GM13976 (cell line): Measurements from ENCODE around the gene IFITM10.

Experiments
- DNase-seq: peaks from one replicate; pipeline ENCODE4 v3.0.0; 2012; ENCODE audit warnings: low spot score
- CTCF ChIP-seq: IDR thresholded peaks from 2 replicates; pipeline ENCODE4 v1.5.1; 2012; ENCODE audit warnings: borderline replicate concordance, mild to moderate bottlenecking; ENCODE audit not compliant: insufficient read depth; ENCODE audit errors: extremely low read depth, missing control alignments, control extremely low read depth
- in situ Hi-C: fragments of 300-500 bp; cut with MboI; formaldehyde crosslinking; loops from one replicate; pipeline ENCODE4 v1.12.0; 2022; ENCODE audit warnings: low sequenced_read_pairs, mixed read lengths, inconsistent platforms; ENCODE audit not compliant: unreplicated experiment

The IFITM10 gene

GRCh38 chr11:1750840-1751530 lies 590 bp upstream of the IFITM10 start:
- TF ChIP-seq CTCF = no peak
- peak; percentile 33 for DNase-seq
- in situ Hi-C loops = no loop called here

GRCh38 chr11:1749395-1750351 lies 722 bp downstream of the IFITM10 start:
- TF ChIP-seq CTCF = no peak
- in situ Hi-C loops = no loop called here
- peak; percentile 33 for DNase-seq

- DNase-seq = peak; percentile 23
- in situ Hi-C loops = no loop called here
- no peak for TF ChIP-seq CTCF
Measured at GRCh38 chr11:1748636-1749394, 1.6 kb downstream of the IFITM10 start.

- in situ Hi-C loops = no loop called here
- no peak for DNase-seq
- no peak for TF ChIP-seq CTCF
Measured at GRCh38 chr11:1747753-1748635, 2.4 kb downstream of the IFITM10 start.

- in situ Hi-C loops = no loop called here
- peak; percentile 30 for DNase-seq
- TF ChIP-seq CTCF = no peak
Measured at GRCh38 chr11:1746956-1747752, 3.2 kb downstream of the IFITM10 start.
